ENCODE results near the gene TUBB3. TPM values are rescaled to one million over a fixed set of nuclear protein-coding genes. Genes with fewer than 3 reads are reported as not detected.

The TUBB3 gene
- total and polyA plus RNA-seq, 9 of the 15 experiments (the other 6 are each of a cell fraction or from before 2014, with no cell fraction given) = 0.18 to 12.5 (median 5.0) TPM

DNA sequence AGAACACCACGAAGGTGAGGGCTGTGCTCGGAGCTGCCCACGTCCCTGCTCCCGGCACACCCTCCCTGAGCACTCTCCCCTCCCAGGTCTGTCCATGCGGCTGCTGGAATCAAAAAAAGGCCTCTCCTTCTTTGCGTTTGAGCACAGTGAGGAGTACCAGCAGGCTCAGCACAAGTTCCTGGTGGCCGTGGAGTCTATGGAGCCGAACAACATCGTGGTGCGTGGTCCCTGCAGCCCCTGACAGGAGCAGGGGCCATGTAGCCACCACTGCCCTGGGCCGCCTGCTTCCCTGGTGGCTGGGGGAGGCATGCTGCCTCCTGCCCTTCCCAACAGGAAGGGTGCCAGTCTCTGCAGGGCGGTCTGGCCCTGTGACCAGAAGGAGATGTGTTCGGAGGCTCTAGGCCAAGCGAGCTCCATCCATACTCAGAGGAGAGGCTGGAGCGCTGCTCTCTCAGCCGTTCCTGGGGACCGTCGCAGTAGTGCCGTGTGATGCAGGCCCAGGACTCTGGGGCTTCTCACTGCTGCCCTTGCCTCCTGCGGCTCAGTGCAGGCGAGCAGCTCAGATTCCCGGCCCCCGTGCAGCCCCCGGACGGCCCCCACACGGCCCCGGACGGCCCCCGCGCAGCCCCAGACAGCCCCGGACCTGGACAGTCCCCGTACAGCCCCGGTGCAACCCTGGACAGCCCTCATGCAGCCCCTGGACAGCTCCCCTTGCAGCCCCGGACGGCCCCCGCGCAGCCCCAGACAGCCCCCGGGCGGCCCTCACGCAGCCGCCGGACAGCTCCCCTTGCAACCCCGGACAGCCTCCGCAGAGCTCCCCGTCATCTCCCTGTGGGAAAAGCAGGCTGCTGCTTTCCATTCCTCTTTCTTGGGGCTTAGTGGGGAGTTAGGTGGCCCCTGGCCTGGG, 29.2 kb upstream of the TUBB3 start:
- peaks cover 89% of the 10 kb centered on the region; the same call in 2 of the 3 replicates for H3K36me3 ChIP-seq (ENCODE audit: control insufficient read depth, insufficient read depth, low read length)
- no peak overlapping the region for H3K4me2 ChIP-seq (ENCODE audit: insufficient read depth, low read length)
- no peaks in the 10 kb centered on the region for H3K9me1 ChIP-seq (ENCODE audit: control insufficient read depth, insufficient read depth, low read length)
- in situ Hi-C loops (cut with MboI) (no loop called here), intact Hi-C loops (cut with micrococcal nuclease) (no loop called here)
- H2AFZ ChIP-seq (ENCODE audit: low read depth, low read length) = no peak overlapping the region
- WGBS (ENCODE audit: insufficient coverage, low coverage, missing lambda C conversion rate) = 99% methylated on average over 16 of the region's 45 CpGs
- DNase-seq (ENCODE audit: extremely low read depth in 1 of 4, low spot score in 3 of 4) = no peak
- H4K20me1 ChIP-seq (replicated peaks; ENCODE audit: control insufficient read depth, insufficient read depth, low read length) = no peaks in the 10 kb centered on the region
- H3K4me1 ChIP-seq (replicated peaks in 1 of 2; ENCODE audit: control insufficient read depth in 2 of 2, insufficient read depth in 2 of 2, low read length in 2 of 2) = peaks cover 0 to 9% of the 10 kb centered on the region in 2 experiments; a peak in 1 of 5 replicates
- BruUV-seq (replicated peaks) = no TSS peak
- H3K27ac ChIP-seq (ENCODE audit: extremely low read depth, low read depth, low read length) = no peak overlapping the region
- no peak overlapping the region for H3K4me3 ChIP-seq
- no peak for FAIRE-seq
- peak; percentile 18; the same call in 1 of the 2 replicates for TF ChIP-seq POLR2G (IDR thresholded peaks at IDR 0.05; ENCODE audit: low read depth, low read length)
- no peak for TF ChIP-seq IRF2 (CRISPR knock-in tag; IDR thresholded peaks at IDR 0.05)
- TF ChIP-seq POU5F1 (IDR thresholded peaks at IDR 0.05; ENCODE audit: borderline replicate concordance, low read depth, low read length, partially characterized antibody) = no peak
- TF ChIP-seq ZNF561 (CRISPR knock-in tag; conservative IDR thresholded peaks at IDR 0.05) = no peak
- TF ChIP-seq CCAR2 (IDR thresholded peaks at IDR 0.05; ENCODE audit: low read depth, low read length) = no peak
- no peak for TF ChIP-seq ZFP1 (CRISPR knock-in tag; IDR thresholded peaks at IDR 0.05)
- CTCF ChIA-PET (ENCODE audit: low intra/inter-chr PET ratio) = no interaction called here
- no peaks in the 10 kb centered on the region for H3K9me3 ChIP-seq (replicated peaks; ENCODE audit: control insufficient read depth, insufficient read depth, low read depth, low read length)
- POLR2A ChIA-PET = interaction anchor here (0.8 to 1.8 kb wide), 5 partner anchors 11 to 17 kb away, joined by 3 to 8 read pairs (median 3); no protein-coding TSS in a partner anchor
- H3K79me2 ChIP-seq (ENCODE audit: control insufficient read depth, insufficient read depth, low read length) = no peaks in the 10 kb centered on the region
- peak overlapping the region in 1 of 2 experiments; percentile 17; a peak in 1 of 4 replicates for H3K9ac ChIP-seq (ENCODE audit: insufficient read depth in 1 of 2, low read depth in 2 of 2, low read length in 2 of 2)
- no peaks in the 10 kb centered on the region for H3K27me3 ChIP-seq (ENCODE audit: control insufficient read depth in 2 of 2, insufficient read depth in 2 of 2, low read length in 2 of 2)
- peak; percentile 23; the same call in 1 of the 3 replicates for ATAC-seq

Measured in K562 (cell line).